ENCODE results near the gene CEP85L.

- no peak for TF ChIP-seq POLR2A (IDR thresholded peaks at IDR 0.05)
- TF ChIP-seq CTCF (IDR thresholded peaks at IDR 0.05), result no peak
Measured at GRCh38 chr6:118567974-118568373, 83.4 kb downstream of the CEP85L start.
